Measurements from ENCODE around the gene GYPB. TPM values are rescaled to one million over a fixed set of nuclear protein-coding genes. Genes with fewer than 3 reads are reported as not detected.
"Not testable (repeated sequence)": the region's sequence is repeated elsewhere in the genome, so short reads cannot be mapped to it uniquely, and the experiment has no call there.

Gene GYPB
- total RNA-seq = not detected

- H3K4me3 Mint-ChIP-seq; H3K27me3 Mint-ChIP-seq; intact Hi-C loops (cut with micrococcal nuclease); ATAC-seq; H3K27ac Mint-ChIP-seq; H3K36me3 Mint-ChIP-seq (ENCODE audit: low read depth); H3K9me3 Mint-ChIP-seq; CTCF ChIA-PET; DNase-seq; POLR2A ChIA-PET; H3K4me1 Mint-ChIP-seq (ENCODE audit: low read depth): not testable (repeated sequence)
Observed at GRCh38 chr4:144019277-144019676, at the start of gene GYPB. TSS of gene GYPB (minus strand) at chr4:144019380. CDS start at chr4:144019287, 93 bp downstream.

GRCh38 chr4:144061556-144061955 is 42.4 kb upstream of the GYPB start:
- intact Hi-C loops (cut with micrococcal nuclease); DNase-seq; ATAC-seq; H3K4me1 Mint-ChIP-seq (ENCODE audit: low read depth); POLR2A ChIA-PET; CTCF ChIA-PET; H3K27me3 Mint-ChIP-seq; H3K27ac Mint-ChIP-seq; H3K36me3 Mint-ChIP-seq (ENCODE audit: low read depth); H3K4me3 Mint-ChIP-seq: not testable (repeated sequence)
- H3K9me3 Mint-ChIP-seq = peaks cover 10% of the 10 kb centered on the region

GRCh38 chr4:144060234-144060859 is 41.2 kb upstream of the GYPB start:
- intact Hi-C loops (cut with micrococcal nuclease); CTCF ChIA-PET; ATAC-seq; H3K4me3 Mint-ChIP-seq; DNase-seq; POLR2A ChIA-PET; H3K4me1 Mint-ChIP-seq (ENCODE audit: low read depth); H3K27me3 Mint-ChIP-seq; H3K36me3 Mint-ChIP-seq (ENCODE audit: low read depth); H3K27ac Mint-ChIP-seq: not testable (repeated sequence)
- H3K9me3 Mint-ChIP-seq = peaks cover 10% of the 10 kb centered on the region

GRCh38 chr4:144056800-144057199 is 37.6 kb upstream of the GYPB start:
- H3K27ac Mint-ChIP-seq = no peak overlapping the region
- ATAC-seq (no peak), DNase-seq (no peak)
- H3K27me3 Mint-ChIP-seq = no peaks in the 10 kb centered on the region
- ChIA-PET POLR2A (no interaction called here), CTCF (no interaction called here)
- peaks cover 3% of the 10 kb centered on the region for H3K36me3 Mint-ChIP-seq (ENCODE audit: low read depth)
- intact Hi-C loops (cut with micrococcal nuclease) = no loop called here
- no peak overlapping the region for H3K4me3 Mint-ChIP-seq
- H3K9me3 Mint-ChIP-seq = peaks cover 8% of the 10 kb centered on the region
- no peak for TF ChIP-seq CTCF (IDR thresholded peaks at IDR 0.05)
- no peaks in the 10 kb centered on the region for H3K4me1 Mint-ChIP-seq (ENCODE audit: low read depth)

GRCh38 chr4:144055336-144055735 is 36.2 kb upstream of the GYPB start:
- ATAC-seq; intact Hi-C loops (cut with micrococcal nuclease); DNase-seq; H3K27ac Mint-ChIP-seq; H3K4me1 Mint-ChIP-seq (ENCODE audit: low read depth); H3K4me3 Mint-ChIP-seq; H3K27me3 Mint-ChIP-seq; H3K36me3 Mint-ChIP-seq (ENCODE audit: low read depth); H3K9me3 Mint-ChIP-seq: not testable (repeated sequence)
- CTCF ChIA-PET = interaction anchor here (0.5 kb wide), 1 partner anchor 45 kb away, joined by 3 read pairs; no protein-coding TSS in a partner anchor
- POLR2A ChIA-PET = interaction anchor here (0.6 kb wide), 1 partner anchor 1756 kb away, joined by 4 read pairs; no protein-coding TSS in a partner anchor

- CTCF ChIA-PET; intact Hi-C loops (cut with micrococcal nuclease); H3K4me3 Mint-ChIP-seq; H3K36me3 Mint-ChIP-seq (ENCODE audit: low read depth); H3K4me1 Mint-ChIP-seq (ENCODE audit: low read depth); H3K9me3 Mint-ChIP-seq; DNase-seq; POLR2A ChIA-PET; ATAC-seq; H3K27me3 Mint-ChIP-seq; H3K27ac Mint-ChIP-seq: not testable (repeated sequence)
Observed at GRCh38 chr4:144051494-144051893, 32.3 kb upstream of the GYPB start.

GRCh38 chr4:144050631-144051030 is 31.5 kb upstream of the GYPB start:
- H3K27ac Mint-ChIP-seq; H3K4me3 Mint-ChIP-seq; CTCF ChIA-PET; H3K36me3 Mint-ChIP-seq (ENCODE audit: low read depth); H3K9me3 Mint-ChIP-seq; ATAC-seq; POLR2A ChIA-PET; intact Hi-C loops (cut with micrococcal nuclease); DNase-seq; H3K4me1 Mint-ChIP-seq (ENCODE audit: low read depth); H3K27me3 Mint-ChIP-seq: not testable (repeated sequence)

GRCh38 chr4:144049495-144050424 is 30.6 kb upstream of the GYPB start:
- POLR2A ChIA-PET; H3K27ac Mint-ChIP-seq; H3K4me3 Mint-ChIP-seq; H3K9me3 Mint-ChIP-seq; ATAC-seq; H3K36me3 Mint-ChIP-seq (ENCODE audit: low read depth); DNase-seq; H3K4me1 Mint-ChIP-seq (ENCODE audit: low read depth); intact Hi-C loops (cut with micrococcal nuclease); H3K27me3 Mint-ChIP-seq; CTCF ChIA-PET: not testable (repeated sequence)

- not testable (repeated sequence) for H3K27ac Mint-ChIP-seq
Observed at GRCh38 chr4:144044936-144045335, 25.8 kb upstream of the GYPB start.

GRCh38 chr4:144032580-144032979 is 13.4 kb upstream of the GYPB start:
- ATAC-seq, POLR2A ChIA-PET: not testable (repeated sequence)

More at GRCh38 chr4:144044936-144045335, 25.8 kb upstream of the GYPB start:
- H3K4me1 Mint-ChIP-seq (ENCODE audit: low read depth); H3K36me3 Mint-ChIP-seq (ENCODE audit: low read depth); CTCF ChIA-PET; ATAC-seq; intact Hi-C loops (cut with micrococcal nuclease); DNase-seq; H3K27me3 Mint-ChIP-seq; H3K9me3 Mint-ChIP-seq; POLR2A ChIA-PET; H3K4me3 Mint-ChIP-seq: not testable (repeated sequence)

GRCh38 chr4:144031875-144032274 is 12.7 kb upstream of the GYPB start:
- H3K4me1 Mint-ChIP-seq (ENCODE audit: low read depth); DNase-seq; ATAC-seq; POLR2A ChIA-PET; intact Hi-C loops (cut with micrococcal nuclease); CTCF ChIA-PET; H3K36me3 Mint-ChIP-seq (ENCODE audit: low read depth); H3K4me3 Mint-ChIP-seq; H3K27me3 Mint-ChIP-seq; H3K9me3 Mint-ChIP-seq; H3K27ac Mint-ChIP-seq: not testable (repeated sequence)

More at GRCh38 chr4:144032580-144032979, 13.4 kb upstream of the GYPB start:
- intact Hi-C loops (cut with micrococcal nuclease); H3K9me3 Mint-ChIP-seq; H3K27me3 Mint-ChIP-seq; H3K27ac Mint-ChIP-seq; H3K4me3 Mint-ChIP-seq; H3K4me1 Mint-ChIP-seq (ENCODE audit: low read depth); DNase-seq; CTCF ChIA-PET; H3K36me3 Mint-ChIP-seq (ENCODE audit: low read depth): not testable (repeated sequence)

All from activated CD8-positive, alpha-beta T cell treated with anti-CD3 and anti-CD28 coated beads for 36 hours (primary cell).